Hepatocyte (in vitro differentiated cells): Measurements from ENCODE around the gene WDR19.

Experiments used
- CTCF ChIP-seq: fragments of 200-600 bp; sonication (generic); IDR thresholded peaks from 2 replicates; pipeline ENCODE4 v1.5.1; 2016; ENCODE audit warnings: antibody characterized with exemption, mild to moderate bottlenecking; ENCODE audit not compliant: poor library complexity
- EZH2 ChIP-seq: fragments of 200-600 bp; sonication (generic); IDR thresholded peaks from 2 replicates; pipeline ENCODE4 v1.6.1; 2016; ENCODE audit warnings: antibody characterized with exemption, mild to moderate bottlenecking, borderline replicate concordance
- EZH2phosphoT487 ChIP-seq: fragments of 200-600 bp; sonication (generic); IDR thresholded peaks from one replicate; pipeline ENCODE4 v1.6.1; 2018; ENCODE audit warnings: antibody characterized with exemption, mild to moderate bottlenecking, low read depth, moderate library complexity; ENCODE audit not compliant: unreplicated experiment, severe bottlenecking

DNA sequence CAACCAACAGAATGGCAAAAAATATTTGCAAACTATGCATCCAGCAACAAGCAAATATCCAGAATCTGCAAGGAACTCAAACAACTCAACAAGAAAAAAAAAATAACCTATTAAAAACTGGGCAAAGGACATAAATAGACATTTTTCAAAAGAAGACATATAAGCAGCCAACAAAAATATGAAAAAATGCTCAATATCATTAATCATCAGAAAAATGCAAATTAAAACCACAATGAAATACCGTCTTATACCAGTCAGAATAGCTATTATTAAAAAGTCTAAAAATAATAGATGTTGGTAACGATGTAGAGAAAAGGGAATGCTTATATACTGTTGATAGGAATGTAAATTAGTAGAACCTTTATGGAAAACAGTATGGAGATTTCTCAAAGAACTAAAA lies 53.4 kb downstream of the WDR19 start:
- TF ChIP-seq CTCF: no peak
- TF ChIP-seq EZH2: no peak
- TF ChIP-seq EZH2phosphoT487: no peak
